Stimulated activated CD8-positive, alpha-beta memory T cell treated with anti-CD3 and anti-CD28 coated beads, Interleukin-15, amount 100 ng/mL, for 24 hours (primary cell): ENCODE results near the gene SLC25A6.
"Not testable (repeated sequence)": the region's sequence is repeated elsewhere in the genome, so short reads cannot be mapped to it uniquely, and the experiment has no call there.

ENCODE experiments used
- DNase-seq: peaks from one replicate; pipeline ENCODE4 v3.0.0-alpha.2; 2020; ENCODE audit warnings: low read depth

SLC25A6 gene

DNA sequence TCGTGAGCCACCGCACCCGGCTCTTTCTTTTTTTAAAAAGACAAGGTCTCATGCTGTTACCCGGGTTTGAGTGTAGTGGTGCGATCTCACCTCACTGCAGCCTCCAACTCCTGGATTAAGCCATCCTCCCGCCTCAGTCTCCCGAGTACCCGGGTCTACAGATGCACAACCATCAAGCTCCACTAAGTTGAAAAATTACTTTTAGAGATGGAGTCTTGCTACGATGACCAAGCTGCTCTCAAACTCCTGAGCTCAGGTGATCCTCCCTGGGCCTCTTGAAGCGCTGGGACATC is 2.0 kb downstream of the SLC25A6 start:
- DNase-seq, result no peak

DNA sequence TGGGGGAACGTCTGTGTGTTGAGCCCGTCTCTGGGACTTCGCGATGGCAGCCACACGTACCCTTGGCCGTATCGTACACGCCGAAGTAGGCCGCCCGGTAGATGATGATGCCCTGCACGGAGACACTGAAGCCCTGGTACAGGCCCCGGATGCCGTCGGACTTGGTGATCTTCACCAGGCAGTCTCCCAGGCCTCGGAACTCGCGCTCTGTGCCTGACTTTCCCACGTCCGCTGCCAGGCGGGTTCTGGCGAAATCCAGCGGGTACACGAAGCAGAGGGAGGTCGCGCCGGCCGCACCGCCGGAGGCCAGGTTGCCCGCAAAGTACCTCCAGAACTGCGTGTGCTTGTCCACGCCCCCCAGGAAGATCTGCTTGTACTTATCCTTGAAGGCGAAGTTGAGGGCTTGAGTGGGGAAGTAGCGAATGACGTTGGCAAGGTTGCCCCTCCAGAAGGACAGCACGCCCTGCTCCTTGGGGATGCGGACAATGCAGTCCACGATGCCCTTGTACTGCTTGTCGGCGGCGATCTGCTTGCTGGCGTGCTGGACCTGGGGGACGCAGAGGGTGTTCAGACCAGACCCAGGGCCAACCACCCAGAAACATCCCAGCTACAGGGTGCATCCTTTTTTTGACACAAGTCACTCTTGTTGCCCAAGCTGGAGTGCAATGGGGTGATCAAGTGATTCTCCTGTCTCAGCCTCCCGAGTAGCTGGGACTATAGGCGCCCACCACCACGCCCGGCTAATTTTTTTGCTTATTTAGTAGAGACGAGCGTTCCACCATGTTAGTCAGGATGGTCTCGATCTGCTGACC is 2.5 kb downstream of the SLC25A6 start:
- no peak for DNase-seq

DNA sequence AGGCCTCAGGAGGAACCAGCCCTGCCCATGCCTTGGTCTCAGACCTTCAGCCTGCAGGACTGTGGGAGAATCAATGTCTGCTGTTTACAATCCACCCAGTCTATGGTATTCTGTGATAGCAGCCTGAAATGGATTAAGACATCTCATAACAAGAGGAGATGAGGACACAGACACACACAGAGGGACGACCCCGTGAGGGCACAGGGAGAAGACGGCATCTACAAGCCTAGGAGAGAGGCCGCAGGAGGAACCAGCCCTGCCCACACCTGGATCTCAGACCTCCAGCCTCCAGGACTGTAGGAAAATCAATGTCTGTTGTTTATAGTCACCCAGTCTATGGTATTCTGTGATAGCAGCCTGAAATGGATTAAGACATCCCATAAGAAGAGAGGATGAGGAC is 3.3 kb downstream of the SLC25A6 start:
- DNase-seq, result no peak

DNA sequence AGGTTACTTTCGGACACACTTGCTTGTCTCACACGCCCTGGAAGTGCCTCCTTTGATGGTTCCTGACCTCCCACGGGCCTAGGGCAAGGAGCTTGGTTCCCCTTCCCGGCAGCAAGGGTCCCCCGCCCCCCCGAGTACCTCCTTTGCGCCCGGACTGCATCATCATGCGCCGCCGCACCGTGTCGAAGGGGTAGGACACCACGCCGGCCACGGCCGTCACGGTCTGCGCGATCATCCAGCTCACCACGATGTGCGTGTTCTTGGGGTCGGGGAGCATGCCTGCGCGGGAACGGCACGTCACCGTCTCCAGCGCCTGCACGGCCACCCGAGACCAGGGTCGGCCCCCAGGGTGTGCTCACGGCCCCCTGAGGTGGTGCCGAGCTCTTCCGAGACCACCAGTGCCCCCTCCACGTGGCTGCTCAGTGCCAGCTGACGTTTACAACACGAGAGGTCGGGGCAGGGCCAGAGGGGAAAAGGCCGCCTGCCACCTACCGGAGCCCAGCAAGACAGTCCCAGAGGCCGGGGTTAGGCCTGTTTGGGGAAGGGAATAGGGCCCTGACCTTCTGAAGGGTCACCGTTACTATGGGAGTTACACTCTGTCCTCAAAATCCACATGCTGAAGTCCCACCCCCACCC is 4.7 kb downstream of the SLC25A6 start:
- DNase-seq, result no peak

DNA sequence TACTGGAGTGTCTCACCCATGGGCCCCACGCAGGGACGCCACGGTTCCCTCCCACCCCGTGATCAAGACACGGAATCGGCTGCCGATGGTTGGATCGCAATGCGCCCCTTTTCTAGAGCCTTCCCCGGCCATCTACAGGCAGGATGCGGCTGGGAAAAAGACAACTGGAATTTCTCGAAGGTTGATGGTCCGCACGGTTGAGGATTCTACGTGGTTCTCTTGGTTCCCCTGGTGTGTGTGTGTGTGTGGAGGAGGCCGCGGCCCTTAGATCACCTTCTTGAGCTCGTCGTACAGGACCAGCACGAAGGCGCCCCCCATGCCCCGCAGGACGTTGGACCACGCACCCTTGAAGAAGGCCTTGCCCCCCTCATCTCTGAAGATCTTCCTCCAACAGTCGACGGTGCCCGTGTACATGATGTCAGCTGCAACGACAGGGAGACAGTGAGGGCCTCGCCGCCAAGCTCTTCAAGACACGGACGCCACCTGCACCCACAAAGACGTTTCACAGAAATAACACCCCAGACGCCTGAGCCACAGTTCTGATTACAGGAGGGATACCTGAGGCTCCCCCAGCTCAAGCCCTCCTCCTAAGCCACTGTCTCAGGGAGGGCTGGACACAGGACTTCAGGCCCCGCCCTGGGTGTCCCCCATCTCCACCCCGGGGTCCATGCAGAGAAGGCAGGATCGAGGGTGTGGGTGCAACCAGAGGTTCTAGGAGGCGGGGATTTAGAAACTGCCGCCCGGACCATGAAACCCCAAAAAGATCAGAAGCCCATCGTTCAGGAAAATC is 5.4 kb downstream of the SLC25A6 start:
- no peak for DNase-seq

DNA sequence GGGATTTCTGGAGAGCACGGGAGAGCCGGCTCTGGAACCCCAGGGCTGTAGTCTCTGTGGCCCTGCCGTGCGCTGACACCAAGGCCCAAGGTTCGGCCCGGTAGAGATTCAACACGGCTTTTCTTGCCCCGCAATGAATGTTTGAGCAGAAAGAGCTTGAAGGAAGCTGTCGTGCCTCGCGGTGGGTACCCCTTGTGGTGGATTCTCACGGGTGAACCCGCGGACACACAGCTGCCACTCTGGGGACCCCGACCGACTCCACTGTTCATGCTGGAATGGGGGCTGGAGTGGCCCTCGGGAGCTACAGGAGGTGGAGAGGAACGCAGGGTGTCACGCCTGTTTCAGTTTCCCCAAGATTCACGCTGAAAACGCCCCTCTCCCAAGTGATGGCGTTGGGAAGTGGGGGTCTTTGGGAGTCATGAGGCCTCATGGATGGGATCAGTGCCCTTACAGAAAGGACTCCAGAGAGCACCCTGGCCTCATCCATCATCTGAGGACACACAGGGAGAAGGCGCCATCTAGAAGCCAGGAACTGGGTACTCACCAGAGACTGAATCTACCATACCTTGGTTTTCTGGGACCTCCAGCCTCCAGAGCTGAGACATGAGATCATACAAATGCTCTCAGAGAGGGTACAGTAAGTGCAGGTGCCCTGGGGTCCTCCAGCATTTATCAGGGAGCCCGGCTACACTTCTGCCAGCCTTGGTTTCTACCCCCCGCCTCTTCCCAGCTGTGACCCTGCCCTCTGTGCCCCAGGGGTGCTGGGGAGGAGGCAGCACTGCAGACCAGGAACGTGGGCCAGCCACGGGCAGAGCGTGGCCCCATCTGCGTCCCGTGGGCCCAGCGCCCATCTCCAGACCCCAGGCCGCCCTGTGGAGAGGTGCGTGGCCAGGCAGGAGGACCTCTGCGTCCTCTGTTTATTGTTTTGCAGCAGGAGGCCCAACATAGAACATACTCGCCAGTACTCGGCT is 6.4 kb downstream of the SLC25A6 start:
- DNase-seq, result no peak

DNA sequence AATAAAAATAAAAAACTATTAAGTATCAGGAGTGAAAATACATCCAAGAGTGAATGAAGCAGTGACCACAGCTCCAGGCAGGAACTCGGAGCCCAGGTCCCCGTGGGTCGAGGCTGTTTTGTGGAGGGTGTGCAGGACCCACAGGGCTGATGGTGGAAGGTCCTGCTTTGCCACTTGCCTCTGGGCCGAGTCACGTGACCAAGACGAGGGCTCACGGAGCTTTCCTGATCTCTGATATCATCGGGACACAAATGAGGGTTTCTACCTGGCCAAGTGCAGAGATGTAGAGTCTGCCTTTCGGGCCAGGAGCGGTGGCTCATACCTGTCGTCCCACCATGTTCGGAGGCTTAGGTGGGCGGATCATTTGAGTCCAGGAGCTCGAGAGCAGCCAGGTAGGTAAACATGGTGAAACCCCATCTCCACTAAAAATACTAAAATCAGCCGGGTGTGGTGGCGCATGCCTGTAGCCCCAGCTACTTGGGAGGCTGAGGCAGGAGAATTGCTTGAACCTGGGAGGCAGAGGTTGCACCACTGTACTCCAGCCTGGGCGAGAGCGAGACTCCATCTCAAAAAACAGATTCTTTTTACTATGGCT is 7.2 kb downstream of the SLC25A6 start:
- DNase-seq, result no peak

DNA sequence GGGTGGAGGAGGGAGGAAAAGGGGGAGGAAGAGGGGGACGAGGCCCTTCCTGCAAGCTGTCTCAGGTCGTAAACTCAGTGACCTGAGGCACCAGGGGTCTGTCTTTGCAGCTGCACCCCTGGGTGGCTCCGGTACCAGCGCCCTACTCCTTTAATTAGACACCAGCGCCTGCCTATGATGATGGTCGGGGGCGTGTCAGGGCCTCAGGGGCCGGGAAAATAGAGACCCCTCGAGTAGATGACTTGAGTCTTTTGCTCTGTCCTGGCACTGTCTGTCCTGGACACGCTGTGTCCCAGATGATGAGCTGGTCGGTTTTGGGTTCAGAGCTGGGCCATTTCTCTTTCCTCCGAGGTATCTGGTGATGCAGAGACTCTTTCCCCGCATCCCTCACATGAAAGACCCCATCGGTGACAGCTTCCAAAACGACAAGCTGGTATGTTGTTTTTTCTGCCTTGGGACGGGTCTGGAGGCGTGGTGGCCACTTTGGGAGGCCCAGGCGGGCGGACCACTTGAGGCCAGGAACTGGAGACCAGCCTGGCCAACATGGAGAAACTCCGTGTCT is 11.2 kb downstream of the SLC25A6 start:
- DNase-seq, result no peak

DNA sequence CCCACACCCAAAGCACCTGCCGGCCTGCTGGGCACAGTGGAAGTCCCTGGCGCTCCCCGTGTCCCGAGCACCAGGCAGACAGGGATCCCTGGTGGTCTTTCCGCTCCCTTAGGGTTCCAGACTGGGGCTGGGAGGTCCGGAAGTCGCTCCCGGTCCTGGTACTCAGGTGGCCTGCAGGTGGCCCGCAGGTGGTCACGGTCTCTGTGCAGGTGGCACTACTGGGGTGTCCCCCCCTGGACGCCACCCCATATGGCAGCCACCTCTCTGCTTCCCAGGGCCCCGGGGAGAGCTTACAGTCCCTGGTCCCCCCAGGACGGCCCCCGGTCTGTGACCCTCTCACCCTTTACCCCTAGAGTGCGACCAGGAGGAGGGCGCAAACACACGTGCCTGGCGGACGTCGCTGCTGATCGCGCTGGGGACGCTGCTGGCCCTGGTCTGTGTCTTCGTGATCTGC is 13.6 kb downstream of the SLC25A6 start:
- no peak for DNase-seq

DNA sequence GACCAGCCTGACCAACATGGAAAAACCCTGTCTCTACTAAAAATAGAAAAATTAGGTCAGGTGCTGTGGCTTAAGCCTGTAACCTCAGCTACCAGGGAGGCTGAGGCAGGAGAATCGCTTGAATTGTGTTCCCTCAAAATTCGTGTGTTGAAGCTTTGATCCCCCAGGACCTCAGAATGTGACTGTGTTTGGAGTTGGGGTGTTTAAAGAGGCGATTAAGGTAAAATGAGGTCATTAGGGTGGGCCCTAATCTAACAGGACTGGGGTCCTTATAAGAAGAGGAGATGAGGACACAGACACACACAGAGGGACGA is 23.6 kb downstream of the SLC25A6 start:
- DNase-seq, result no peak

DNA sequence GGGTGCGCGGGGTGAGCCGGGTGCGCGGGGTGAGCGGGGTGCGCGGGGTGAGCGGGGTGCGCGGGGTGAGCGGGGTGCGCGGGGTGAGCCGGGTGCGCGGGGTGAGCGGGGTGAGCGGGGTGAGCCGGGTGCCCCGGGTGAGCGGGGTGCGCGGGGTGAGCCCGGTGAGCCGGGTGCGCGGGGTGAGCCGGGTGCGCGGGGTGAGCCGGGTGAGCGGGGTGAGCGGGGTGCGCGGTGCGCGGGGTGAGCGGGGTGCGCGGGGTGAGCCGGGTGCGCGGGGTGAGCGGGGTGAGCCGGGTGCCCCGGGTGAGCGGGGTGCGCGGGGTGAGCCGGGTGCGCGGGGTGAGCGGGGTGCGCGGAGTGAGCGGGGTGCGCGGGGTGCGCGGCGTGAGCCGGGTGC is 25.6 kb downstream of the SLC25A6 start:
- not testable (repeated sequence) for DNase-seq

DNA sequence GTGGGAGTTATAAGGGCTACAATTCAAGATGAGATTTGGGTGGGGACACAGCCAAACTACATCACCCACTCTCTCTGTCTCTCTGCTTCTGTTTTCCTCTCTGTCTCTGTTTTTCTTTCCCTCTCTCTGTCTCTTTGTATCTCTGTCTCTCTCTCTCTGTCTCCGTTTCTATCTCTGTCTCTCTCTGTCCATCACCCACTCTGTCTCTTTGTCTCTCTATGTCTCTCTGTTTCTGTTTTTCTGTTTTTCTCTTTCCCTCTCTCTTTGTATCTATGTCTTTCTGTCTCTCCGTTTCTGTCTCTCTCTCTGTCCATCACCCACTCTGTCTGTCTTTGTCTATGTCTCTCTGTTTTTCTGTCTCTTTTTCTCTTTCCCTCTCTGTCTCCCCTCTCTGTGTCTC is 30.0 kb downstream of the SLC25A6 start:
- DNase-seq, result no peak

DNA sequence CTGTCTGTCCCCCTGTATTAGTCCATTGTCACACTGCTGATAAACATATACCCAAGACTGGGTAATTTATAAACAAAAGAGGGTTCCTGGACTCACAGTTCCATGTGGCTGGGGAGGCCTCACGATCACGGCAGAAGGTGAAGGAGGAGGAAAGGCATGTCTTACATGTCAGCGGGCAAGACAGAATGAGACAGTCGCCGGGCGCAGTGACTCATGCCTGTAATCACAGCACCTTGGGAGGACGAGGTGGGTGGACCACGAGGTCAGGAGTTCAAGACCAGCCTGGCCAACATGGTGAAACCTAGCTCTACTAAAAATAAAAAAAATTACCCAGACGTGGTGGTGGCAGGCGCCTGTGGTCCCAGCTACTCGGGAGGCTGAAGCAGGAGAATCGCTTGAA is 30.6 kb downstream of the SLC25A6 start:
- no peak for DNase-seq

DNA sequence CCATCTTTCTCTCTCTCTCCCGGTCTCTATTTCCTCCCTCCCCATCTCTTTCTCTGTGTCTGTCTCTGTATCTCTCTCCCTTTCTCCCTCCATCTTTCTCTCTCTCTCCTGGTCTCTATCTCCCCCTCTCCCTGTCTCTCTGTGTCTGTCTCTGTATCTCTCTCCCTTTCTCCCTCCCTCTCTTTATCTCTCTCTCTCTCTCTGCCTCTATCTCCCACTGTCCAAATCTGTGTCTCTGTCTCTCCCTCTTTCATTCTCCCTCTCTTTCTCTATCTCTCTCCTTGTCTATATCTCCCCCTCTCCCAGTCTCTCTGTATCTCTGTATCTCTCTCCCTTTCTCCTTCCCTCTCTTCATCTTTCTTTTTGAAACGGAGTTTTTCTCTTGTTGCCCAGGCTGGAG is 31.7 kb downstream of the SLC25A6 start:
- no peak for DNase-seq

DNA sequence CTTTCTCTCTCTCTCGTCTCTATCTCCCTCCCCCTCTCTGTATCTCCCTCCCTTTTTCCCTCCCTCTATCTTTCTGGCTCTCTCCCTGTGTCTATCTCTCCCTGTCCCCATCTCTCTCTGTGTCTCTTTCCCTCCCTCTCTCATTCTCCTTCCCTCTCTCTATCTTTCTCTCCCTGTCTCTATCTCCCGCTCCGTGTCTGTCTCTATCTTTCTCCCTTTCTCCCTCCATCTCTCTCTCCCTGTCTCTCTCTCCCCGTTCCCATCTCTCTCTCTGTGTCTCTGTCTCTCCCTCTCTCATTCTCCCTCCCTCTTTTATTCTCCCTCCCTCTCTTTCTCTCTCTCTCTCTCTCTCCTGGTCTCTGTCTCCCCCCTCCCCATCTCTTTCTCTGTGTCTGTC is 32.4 kb downstream of the SLC25A6 start:
- DNase-seq, result no peak

DNA sequence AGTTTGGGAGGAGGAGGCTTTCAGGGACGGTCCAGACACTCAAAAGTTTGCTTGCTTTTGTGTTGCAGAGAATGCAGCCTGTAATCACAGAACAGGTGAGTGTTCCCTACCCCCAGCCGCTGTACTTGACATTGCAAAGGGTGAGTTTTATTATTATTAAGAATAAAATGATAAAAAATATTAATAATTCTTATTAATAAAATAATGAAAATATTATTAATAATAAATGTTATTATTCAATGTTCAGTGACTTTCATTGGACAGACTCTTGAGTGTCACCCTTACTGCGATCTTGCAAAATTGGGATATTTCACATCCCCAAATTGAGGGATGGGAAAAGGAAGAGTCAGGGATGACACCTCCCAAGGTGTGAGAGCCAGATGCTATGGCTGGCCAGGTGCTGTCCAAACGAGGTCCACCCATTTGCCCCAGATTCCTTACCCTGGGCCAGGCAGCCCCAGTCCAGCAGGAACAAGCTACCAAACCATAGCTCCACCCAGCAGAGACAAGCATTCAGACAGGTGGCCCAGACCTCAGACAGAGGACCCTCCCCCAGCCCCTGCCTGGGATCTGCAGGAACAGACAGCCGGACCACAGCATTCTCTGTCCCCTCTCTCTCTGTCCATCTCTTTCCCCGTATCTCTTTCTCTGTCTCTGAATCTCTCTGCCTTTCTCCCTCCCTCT is 33.0 kb downstream of the SLC25A6 start:
- DNase-seq, result no peak

DNA sequence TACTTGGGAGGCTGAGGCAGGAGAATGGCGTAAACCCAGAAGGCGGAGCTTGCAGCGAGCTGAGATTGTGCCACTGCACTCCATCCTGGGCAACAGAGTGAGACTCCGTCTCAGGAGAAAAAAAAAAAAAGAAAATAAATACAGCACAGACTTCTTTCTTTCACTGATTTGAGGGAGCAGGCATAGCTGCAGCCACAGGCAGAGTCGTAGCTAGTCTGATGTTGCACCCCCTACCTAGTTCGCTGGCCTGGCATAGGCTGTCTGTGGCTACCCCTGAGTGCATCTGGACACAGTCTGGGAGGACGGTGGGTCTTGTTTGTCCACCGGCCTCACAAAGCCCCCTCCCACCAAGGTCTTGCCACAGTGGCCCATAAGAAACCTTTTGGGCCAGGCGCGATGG is 33.9 kb downstream of the SLC25A6 start:
- no peak for DNase-seq

DNA sequence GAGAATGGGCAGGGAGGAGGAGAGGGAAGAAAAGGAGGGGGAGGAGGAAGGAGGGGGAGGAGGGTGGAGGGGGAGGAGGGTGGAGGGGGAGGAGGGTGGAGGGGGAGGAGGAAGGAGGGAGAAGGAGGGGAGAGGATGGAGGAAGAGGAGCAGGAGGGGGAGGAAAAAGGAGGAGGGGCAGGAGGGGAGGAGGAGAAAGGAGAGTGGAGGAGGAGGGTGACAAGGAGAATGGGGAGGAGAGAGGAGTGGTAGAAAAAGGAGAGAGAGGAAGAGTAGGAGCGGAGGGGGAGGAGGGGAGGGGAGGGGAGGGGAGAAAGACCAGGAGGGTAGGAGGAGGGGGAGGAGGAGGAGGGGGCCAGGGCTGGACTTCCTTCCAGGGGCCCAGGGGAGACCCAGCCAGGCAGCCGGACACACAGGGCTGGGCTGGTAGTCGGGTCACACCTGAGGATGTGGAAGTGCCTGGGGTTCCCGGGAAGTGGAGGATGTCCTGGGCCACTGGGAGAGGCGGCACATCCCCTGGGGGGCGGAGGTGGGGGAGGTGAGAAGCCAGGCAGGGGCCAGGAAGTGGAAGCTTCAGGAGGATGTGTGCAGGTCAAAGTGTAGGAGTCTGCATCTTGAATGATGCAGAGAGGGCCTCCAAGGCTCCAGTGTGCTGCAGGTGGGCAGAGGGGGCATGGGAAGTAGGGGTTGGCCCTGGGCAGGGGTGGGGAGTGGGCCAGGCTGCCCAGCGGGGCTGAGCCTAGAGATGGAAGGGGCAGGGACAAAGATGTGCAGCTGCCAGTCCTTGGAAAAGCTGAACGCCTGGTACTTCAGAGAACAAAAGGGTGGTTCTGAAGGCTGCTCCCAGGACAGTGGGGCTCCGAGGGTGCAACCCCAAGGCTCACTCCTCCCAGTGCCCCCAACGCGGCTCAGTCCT is 36.5 kb downstream of the SLC25A6 start:
- DNase-seq, result no peak
